Measurements from ENCODE around the gene TPBGL. TPM values are rescaled to one million over a fixed set of nuclear protein-coding genes. Genes with fewer than 3 reads are reported as not detected.

The TPBGL gene
- total and polyA plus RNA-seq, 2 of the 4 experiments (the other 2 are of a cell fraction), result not detected

DNA sequence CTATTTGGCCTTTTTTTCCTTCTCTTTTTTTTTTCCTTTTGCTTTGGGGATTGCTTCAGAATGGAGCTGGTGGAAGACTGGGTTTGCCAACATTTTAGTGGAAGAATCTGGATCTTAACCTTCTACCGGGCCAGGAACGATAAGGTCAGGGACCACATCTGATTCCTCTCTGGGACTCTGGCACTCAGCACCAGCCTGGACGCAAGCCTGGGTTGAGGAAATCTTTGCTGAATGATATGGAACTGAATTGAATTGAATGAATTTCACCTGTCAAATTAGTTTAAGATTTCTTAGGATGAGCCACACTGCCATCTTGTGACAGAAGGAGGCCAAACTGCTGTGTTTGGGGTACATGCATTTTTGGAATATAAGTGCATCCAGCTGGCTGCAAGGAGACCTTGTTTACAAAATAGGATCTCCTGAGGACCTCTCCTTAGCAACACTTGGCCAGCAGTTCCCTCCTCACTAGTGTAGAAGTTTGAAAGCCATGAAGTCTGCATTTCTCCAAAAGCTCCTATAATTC lies 30.4 kb downstream of the TPBGL start:
- H3K4me3 ChIP-seq (ENCODE audit: insufficient read depth, low read depth, low read length), result no peak overlapping the region
- no peak overlapping the region for H3K56ac ChIP-seq (ENCODE audit: extremely low read depth, insufficient read depth, low read length)
- H3K14ac ChIP-seq (replicated peaks; ENCODE audit: low read depth, low read length), result no peak overlapping the region
- peaks cover 9% of the 10 kb centered on the region; the same call in 1 of the 2 replicates for H3K36me3 ChIP-seq (ENCODE audit: control insufficient read depth, insufficient read depth, low read length)
- dilution Hi-C loops (cut with HindIII; ENCODE audit: low sequenced_read_pairs, unreplicated experiment) (no loop called here), intact Hi-C loops (cut with micrococcal nuclease) (no loop called here), in situ Hi-C loops (cut with MboI; ENCODE audit: low sequenced_read_pairs) (no loop called here)
- H2BK15ac ChIP-seq (ENCODE audit: low read depth, low read length), result no peak overlapping the region
- ChIA-PET POLR2A (ENCODE audit: unreplicated experiment) (interaction anchor here (0.6 kb wide), 1 partner anchor 9 kb away, joined by 4 read pairs; no protein-coding TSS in a partner anchor), CTCF (interaction anchor here (0.6 to 2.0 kb wide), 4 partner anchors 9 to 102 kb away, joined by 3 to 8 read pairs (median 4); no protein-coding TSS in a partner anchor)
- ATAC-seq (ENCODE audit: low read depth) (peak; percentile 57), DNase-seq (peak; percentile 27)
- no peak overlapping the region for H3K9ac ChIP-seq (ENCODE audit: low read depth, low read length)
- no peak overlapping the region for H2AK5ac ChIP-seq (ENCODE audit: low read depth, low read length)
- H3K27ac ChIP-seq (ENCODE audit: insufficient read depth, low read length), result no peak overlapping the region
- H3K23ac ChIP-seq (ENCODE audit: low read depth, low read length), result no peak overlapping the region
- no peaks in the 10 kb centered on the region for H3K9me3 ChIP-seq (ENCODE audit: control insufficient read depth, insufficient read depth, low read length)
- no peak overlapping the region for H3K4ac ChIP-seq (ENCODE audit: low read depth, low read length)
- H2BK20ac ChIP-seq (ENCODE audit: low read depth, low read length), result no peak overlapping the region
- H3K9me1 ChIP-seq (ENCODE audit: insufficient read depth, low read length), result no peaks in the 10 kb centered on the region; the same call in 1 of the 2 replicates
- H4K91ac ChIP-seq (ENCODE audit: insufficient read depth, low read depth, low read length), result no peak overlapping the region
- no peak overlapping the region for H2BK120ac ChIP-seq (ENCODE audit: low read depth, low read length)
- no peak overlapping the region for H2BK5ac ChIP-seq (ENCODE audit: low read depth, low read length, poor library complexity, severe bottlenecking)
- H3K27me3 ChIP-seq (ENCODE audit: control insufficient read depth, insufficient read depth, low read length), result no peaks in the 10 kb centered on the region; the same call in 1 of the 2 replicates
- TF ChIP-seq BHLHE40 (IDR thresholded peaks at IDR 0.05; ENCODE audit: low read depth, low read length) (no peak), RAD21 (IDR thresholded peaks at IDR 0.05; ENCODE audit: low read length) (0 out of 2 replicates have a peak, but pooled peaks have one; percentile 30), SMC3 (IDR thresholded peaks at IDR 0.05; ENCODE audit: low read depth, low read length) (0 out of 2 replicates have a peak, but pooled peaks have one; percentile 4)
- TF ChIP-seq, protein P1, sequence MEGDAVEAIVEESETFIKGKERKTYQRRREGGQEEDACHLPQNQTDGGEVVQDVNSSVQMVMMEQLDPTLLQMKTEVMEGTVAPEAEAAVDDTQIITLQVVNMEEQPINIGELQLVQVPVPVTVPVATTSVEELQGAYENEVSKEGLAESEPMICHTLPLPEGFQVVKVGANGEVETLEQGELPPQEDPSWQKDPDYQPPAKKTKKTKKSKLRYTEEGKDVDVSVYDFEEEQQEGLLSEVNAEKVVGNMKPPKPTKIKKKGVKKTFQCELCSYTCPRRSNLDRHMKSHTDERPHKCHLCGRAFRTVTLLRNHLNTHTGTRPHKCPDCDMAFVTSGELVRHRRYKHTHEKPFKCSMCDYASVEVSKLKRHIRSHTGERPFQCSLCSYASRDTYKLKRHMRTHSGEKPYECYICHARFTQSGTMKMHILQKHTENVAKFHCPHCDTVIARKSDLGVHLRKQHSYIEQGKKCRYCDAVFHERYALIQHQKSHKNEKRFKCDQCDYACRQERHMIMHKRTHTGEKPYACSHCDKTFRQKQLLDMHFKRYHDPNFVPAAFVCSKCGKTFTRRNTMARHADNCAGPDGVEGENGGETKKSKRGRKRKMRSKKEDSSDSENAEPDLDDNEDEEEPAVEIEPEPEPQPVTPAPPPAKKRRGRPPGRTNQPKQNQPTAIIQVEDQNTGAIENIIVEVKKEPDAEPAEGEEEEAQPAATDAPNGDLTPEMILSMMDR (conservative IDR thresholded peaks at IDR 0.05; ENCODE audit: low read depth, low read length), result peak; percentile 40
- H4K8ac ChIP-seq (ENCODE audit: low read depth in 2 of 2, low read length in 2 of 2), result no peak overlapping the region
- no TSS peak for BruUV-seq (replicated peaks)
- H3K4me2 ChIP-seq (ENCODE audit: low read depth, low read length), result no peak overlapping the region
- no peaks in the 10 kb centered on the region; the same call in 1 of the 2 replicates for H4K20me1 ChIP-seq (ENCODE audit: insufficient read depth, low read length)
- no peak overlapping the region for H2AK9ac ChIP-seq (replicated peaks; ENCODE audit: low read depth, low read length, poor library complexity)
- H3K4me1 ChIP-seq (ENCODE audit: control insufficient read depth, insufficient read depth, low read length), result no peaks in the 10 kb centered on the region; the same call in 1 of the 2 replicates
- H3K79me1 ChIP-seq (ENCODE audit: low read depth in 1 of 2, low read length in 2 of 2), result no peaks in the 10 kb centered on the region
- H3K18ac ChIP-seq (ENCODE audit: low read depth, low read length), result no peak overlapping the region
- no peak overlapping the region for H4K5ac ChIP-seq (ENCODE audit: low read depth, low read length)
- H2AFZ ChIP-seq (replicated peaks; ENCODE audit: low read length, poor library complexity), result no peak overlapping the region
- no CpG with 5 or more reads among the region's 3 CpGs for WGBS, 2 experiments (ENCODE audit: extremely low coverage in 2 of 2, insufficient read length in 1 of 2)

Measured in IMR-90 (cell line).